Thyroid gland (tissue), 4 donors: Measurements from ENCODE around the gene TLR5. TPM values are rescaled to one million over a fixed set of nuclear protein-coding genes. Genes with fewer than 3 reads are reported as not detected.

ENCODE experiments used
- DNase-seq, 2 donors: peaks; one replicate each; pipeline ENCODE4 v3.0.0-alpha.2; 2019
- H3K27ac ChIP-seq, 3 donors: fragments of 200-600 bp; sonication (generic); 1 replicate in 2 of 3; 2 replicates in 1 of 3; pipeline ENCODE4 v1.5.1; 2016 to 2019; ENCODE audit warnings: mild to moderate bottlenecking in 1 of 3, moderate library complexity in 1 of 3
- H3K27me3 ChIP-seq: fragments of 200-600 bp; sonication (generic); one replicate; pipeline ENCODE4 v1.5.1; 2019
- H3K36me3 ChIP-seq, 2 donors: fragments of 200-600 bp; sonication (generic); one replicate each; pipeline ENCODE4 v1.5.1; 2016 to 2019
- H3K4me1 ChIP-seq, 2 donors: fragments of 200-600 bp; sonication (generic); one replicate each; pipeline ENCODE4 v1.5.1; 2017 to 2019
- H3K4me3 ChIP-seq, 3 donors: fragments of 200-600 bp; sonication (generic); replicated peaks in 1 of 3; 1 replicate in 2 of 3; 2 replicates in 1 of 3; pipeline ENCODE4 v1.5.1; 2016; ENCODE audit warnings: mild to moderate bottlenecking in 1 of 3
- H3K9me3 ChIP-seq: fragments of 200-600 bp; sonication (generic); one replicate; pipeline ENCODE4 v1.5.1; 2017
- POLR2A ChIP-seq, 2 donors: fragments of 450-650 bp; IDR thresholded peaks; one replicate each; pipeline ENCODE4 v1.6.1; 2017; ENCODE audit warnings: antibody characterized with exemption in 2 of 2, mild to moderate bottlenecking in 2 of 2, moderate library complexity in 1 of 2
- WGBS, 2 donors: methylation state at CpG; one replicate each; pipeline ENCODE4 v1.1.5; 2017; 5-methylcytosine and 5-hydroxymethylcytosine counted together
- intact Hi-C: fragments of 100-400 bp; cut with DNase I; formaldehyde crosslinking; loops from one replicate; pipeline ENCODE4 v1.15.1; 2023
- total RNA-seq, 4 donors: library from RNA; depleted of rRNA; stranded (reverse); fragments of >200 nt; gene quantifications; one replicate each; pipeline ENCODE4 v1.2.3, GENCODE V29; 2016
- TF ChIP-seq, protein P1 (sequence below), 6 experiments: fragments of 200-600 bp in 3 of 6; fragments of 450-650 bp in 3 of 6; sonication (generic) in 3 of 6; IDR thresholded peaks; one replicate each; pipeline ENCODE4 v1.5.1; 2016 to 2019; ENCODE audit warnings: antibody characterized with exemption in 6 of 6, mild to moderate bottlenecking in 2 of 6, inconsistent platforms in 1 of 6, moderate library complexity in 1 of 6

Gene TLR5
- total RNA-seq, 4 donors from 2014 or later: 3.3 to 11.6 (median 6.7) TPM

DNA sequence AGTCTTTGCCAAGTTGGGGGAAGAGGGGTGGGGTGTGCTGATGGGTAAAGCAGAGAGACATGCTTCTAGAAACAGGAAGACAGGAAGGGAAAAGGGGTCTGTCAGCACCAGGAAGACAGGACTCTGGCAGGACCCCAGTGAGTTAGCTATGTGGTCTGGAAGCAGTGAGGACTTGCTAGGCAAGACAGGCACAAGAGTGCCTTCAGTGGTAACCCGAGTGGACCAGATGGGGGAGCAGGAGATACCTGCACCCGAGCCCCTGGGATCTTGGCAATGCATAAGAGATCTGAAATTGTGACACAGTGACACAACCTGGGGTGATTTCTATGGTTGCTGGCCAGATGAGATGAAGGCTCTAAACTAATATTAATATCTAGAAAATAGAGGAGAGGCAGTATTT, 7.0 kb downstream of the TLR5 start:
- intact Hi-C loops: loop anchor here (10.0 kb wide), 1 partner anchor 549 kb away; no protein-coding TSS in a partner anchor
- 51 to 62% methylated on average over 2 of the region's 2 CpGs for whole genome bisulfite sequencing, 2 donors
- no peak for DNase-seq
- H3K27me3 ChIP-seq: no peaks in the 10 kb centered on the region
- no peak for TF ChIP-seq POLR2A (IDR thresholded peaks at IDR 0.05)
- TF ChIP-seq, protein P1, sequence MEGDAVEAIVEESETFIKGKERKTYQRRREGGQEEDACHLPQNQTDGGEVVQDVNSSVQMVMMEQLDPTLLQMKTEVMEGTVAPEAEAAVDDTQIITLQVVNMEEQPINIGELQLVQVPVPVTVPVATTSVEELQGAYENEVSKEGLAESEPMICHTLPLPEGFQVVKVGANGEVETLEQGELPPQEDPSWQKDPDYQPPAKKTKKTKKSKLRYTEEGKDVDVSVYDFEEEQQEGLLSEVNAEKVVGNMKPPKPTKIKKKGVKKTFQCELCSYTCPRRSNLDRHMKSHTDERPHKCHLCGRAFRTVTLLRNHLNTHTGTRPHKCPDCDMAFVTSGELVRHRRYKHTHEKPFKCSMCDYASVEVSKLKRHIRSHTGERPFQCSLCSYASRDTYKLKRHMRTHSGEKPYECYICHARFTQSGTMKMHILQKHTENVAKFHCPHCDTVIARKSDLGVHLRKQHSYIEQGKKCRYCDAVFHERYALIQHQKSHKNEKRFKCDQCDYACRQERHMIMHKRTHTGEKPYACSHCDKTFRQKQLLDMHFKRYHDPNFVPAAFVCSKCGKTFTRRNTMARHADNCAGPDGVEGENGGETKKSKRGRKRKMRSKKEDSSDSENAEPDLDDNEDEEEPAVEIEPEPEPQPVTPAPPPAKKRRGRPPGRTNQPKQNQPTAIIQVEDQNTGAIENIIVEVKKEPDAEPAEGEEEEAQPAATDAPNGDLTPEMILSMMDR (IDR thresholded peaks at IDR 0.05): no peak
- H3K27ac ChIP-seq: no peak overlapping the region
- H3K4me3 ChIP-seq: no peak overlapping the region
- no peaks in the 10 kb centered on the region for H3K36me3 ChIP-seq
- H3K9me3 ChIP-seq: no peaks in the 10 kb centered on the region
- peaks cover 11 to 40% of the 10 kb centered on the region in 2 donors for H3K4me1 ChIP-seq

DNA sequence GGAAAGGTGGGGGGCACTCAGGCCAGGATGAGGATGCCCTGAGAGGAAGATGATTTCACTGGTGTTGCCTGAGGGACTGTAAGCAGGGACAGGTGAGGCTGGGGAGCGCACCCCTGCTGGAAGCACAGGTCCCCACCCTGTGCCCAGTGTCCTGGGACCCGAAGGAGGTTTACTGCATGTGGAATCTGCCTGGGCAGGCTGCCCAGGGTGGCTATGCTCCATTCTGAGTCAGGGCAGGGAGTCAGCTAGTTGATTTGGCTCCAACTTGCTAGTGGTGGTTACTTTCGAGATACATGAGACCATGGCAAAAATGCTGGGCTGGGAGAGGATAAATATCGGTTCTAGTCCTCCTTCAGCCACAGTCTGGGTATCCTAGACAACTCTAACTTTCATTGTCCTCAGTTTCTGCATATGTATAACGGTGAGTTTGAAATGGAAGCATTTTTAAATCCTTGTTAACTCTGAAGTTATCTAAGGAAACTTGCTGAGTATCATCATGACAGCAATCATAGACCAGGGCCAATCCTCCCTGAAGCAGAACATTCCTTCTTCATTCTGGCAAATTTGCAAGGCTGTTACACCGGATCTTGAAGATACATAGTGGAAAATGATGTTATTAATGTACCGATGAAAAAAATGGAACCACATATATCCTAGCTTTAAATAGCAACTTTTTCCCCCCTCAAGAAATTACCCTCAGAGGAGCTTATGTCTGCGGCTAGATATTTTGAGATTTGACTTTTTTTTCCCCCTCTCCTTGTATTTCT, 7.7 kb downstream of the TLR5 start:
- WGBS, 2 donors: 58 to 69% methylated on average over 8 of the region's 8 CpGs
- Histone ChIP-seq H3K27ac (peak overlapping the region in 1 of 3 donors; percentile 82), H3K27me3 (no peaks in the 10 kb centered on the region), H3K9me3 (no peaks in the 10 kb centered on the region), H3K4me1 (peaks cover 11 to 36% of the 10 kb centered on the region in 2 donors), H3K4me3 (no peak overlapping the region), H3K36me3 (no peaks in the 10 kb centered on the region)
- intact Hi-C loops: loop anchor here (10.0 kb wide), 1 partner anchor 549 kb away; no protein-coding TSS in a partner anchor
- DNase-seq: peak; percentile 56 to 66
- TF ChIP-seq, protein P1 (IDR thresholded peaks at IDR 0.05): no peak
- TF ChIP-seq POLR2A (IDR thresholded peaks at IDR 0.05): no peak

DNA sequence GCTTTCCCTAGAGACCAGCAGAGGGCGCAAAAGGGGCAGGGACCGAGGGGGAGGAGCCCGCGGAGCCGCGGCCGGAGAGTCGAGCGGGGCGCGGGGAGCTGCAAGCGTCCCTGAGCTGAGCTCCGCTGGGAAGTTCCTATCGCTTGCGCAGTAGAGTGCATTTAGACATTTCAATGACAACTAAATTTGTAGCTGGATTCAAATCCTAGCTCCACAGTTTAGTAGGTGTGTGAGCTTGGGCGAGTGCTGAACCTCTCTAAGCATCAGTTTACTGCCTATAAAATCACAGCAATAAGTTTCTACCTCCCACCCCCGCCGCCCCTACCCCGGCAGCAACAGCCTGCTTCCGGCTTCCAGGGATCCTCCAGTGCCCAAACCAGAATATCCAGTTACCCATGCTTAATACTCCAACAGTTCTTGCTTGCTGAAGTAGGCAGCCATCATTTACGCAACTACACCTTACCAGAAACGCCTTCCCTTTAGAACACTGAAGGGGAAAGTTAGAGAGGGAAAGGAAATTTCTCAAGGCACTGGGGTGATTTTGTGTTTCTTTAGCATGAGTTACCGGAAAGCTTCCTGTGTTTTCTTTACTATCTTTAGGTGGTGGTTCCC, 9.1 kb downstream of the TLR5 start:
- TF ChIP-seq, protein P1 (IDR thresholded peaks at IDR 0.05): peak in 5 of 6 experiments; percentile 90 to 96 (median 93)
- peak in 1 of 2 donors; percentile 63 for TF ChIP-seq POLR2A (IDR thresholded peaks at IDR 0.05)
- H3K27ac ChIP-seq: peak overlapping the region; percentile 75 to 82 (median 81)
- WGBS, 2 donors: 1% methylated on average over 23 of the region's 23 CpGs
- H3K4me3 ChIP-seq: peak overlapping the region in 2 of 3 donors; percentile 2 to 10
- H3K27me3 ChIP-seq: no peaks in the 10 kb centered on the region
- H3K4me1 ChIP-seq: peaks cover 11 to 42% of the 10 kb centered on the region in 2 donors
- DNase-seq: peak; percentile 89 to 90
- no peaks in the 10 kb centered on the region for H3K36me3 ChIP-seq
- intact Hi-C loops: loop anchor here (10.0 kb wide), 1 partner anchor 551 kb away; no protein-coding TSS in a partner anchor
- no peaks in the 10 kb centered on the region for H3K9me3 ChIP-seq

DNA sequence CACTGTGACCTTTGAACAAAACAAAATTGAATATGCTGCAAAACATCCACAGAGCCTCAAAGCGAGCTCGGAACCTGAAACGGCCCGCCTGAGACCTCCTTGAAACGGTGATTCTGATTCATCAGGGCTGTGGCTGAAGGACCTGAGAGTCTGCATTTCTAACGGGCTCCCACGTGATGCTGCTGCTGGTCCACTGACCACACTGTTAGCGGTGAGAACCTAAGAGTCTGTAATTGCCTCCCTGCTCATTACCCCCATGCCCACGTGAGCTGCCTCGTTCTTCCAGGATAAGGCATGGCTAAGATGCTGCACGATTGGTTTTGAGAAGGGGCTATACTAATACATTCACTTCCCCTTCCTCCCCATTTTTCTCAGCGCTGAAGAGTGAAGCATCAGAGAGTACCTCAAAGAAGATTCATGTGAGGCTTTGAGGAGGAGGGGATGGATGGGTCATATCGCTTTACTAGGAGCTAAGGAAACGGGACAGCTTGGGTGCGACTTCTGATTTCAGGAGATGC, 9.7 kb downstream of the TLR5 start:
- DNase-seq: no peak
- intact Hi-C loops: loop anchor here (10.0 kb wide), 1 partner anchor 551 kb away; no protein-coding TSS in a partner anchor
- Histone ChIP-seq H3K4me1 (peaks cover 11 to 43% of the 10 kb centered on the region in 2 donors), H3K36me3 (no peaks in the 10 kb centered on the region), H3K9me3 (no peaks in the 10 kb centered on the region), H3K27ac (peak overlapping the region in 1 of 3 donors; percentile 82), H3K4me3 (no peak overlapping the region), H3K27me3 (no peaks in the 10 kb centered on the region)
- WGBS, 2 donors: 29 to 30% methylated on average over 15 of the region's 15 CpGs
- TF ChIP-seq POLR2A (IDR thresholded peaks at IDR 0.05): no peak
- TF ChIP-seq, protein P1 (IDR thresholded peaks at IDR 0.05): peak in 1 of 6 experiments; percentile 92
